CD8-positive, alpha-beta memory T cell (primary cell): ENCODE results near the gene PTPRO. TPM values are rescaled to one million over a fixed set of nuclear protein-coding genes. Genes with fewer than 3 reads are reported as not detected.

ENCODE experiments used
- CTCF ChIA-PET: fragments of 350-600 bp; sonication (Branson Sonifier 250); formaldehyde crosslinking; loops from one replicate; lab custom pipeline; 2021; ENCODE audit warnings: antibody characterized with exemption; lab: Charles Lee
- POLR2A ChIA-PET: fragments of 350-600 bp; sonication (Branson Sonifier 250); formaldehyde crosslinking; loops from one replicate; lab custom pipeline; 2021; ENCODE audit warnings: antibody characterized with exemption; lab: Charles Lee
- DNase-seq, 5 donors: peaks; one replicate each; pipeline versions ENCODE4 v3.0.0 to v3.0.0-alpha.2; 2020 to 2022; ENCODE audit warnings: mixed read lengths in 1 of 5
- H3K27ac ChIP-seq: one replicate; pipeline ENCODE4 v1.7.0; 2013; ENCODE audit warnings: low read depth, mild to moderate bottlenecking, low read length, moderate library complexity
- H3K27me3 ChIP-seq: 2 replicates; pipeline ENCODE4 v1.7.0; 2013; ENCODE audit warnings: low read length, mild to moderate bottlenecking; ENCODE audit not compliant: insufficient read depth, poor library complexity, severe bottlenecking
- H3K36me3 ChIP-seq: 2 replicates; pipeline ENCODE4 v1.7.0; 2013; ENCODE audit warnings: mild to moderate bottlenecking, low read length, moderate library complexity; ENCODE audit not compliant: insufficient read depth
- H3K4me1 ChIP-seq: 2 replicates; pipeline ENCODE4 v1.7.0; 2013; ENCODE audit warnings: mild to moderate bottlenecking, low read length, moderate library complexity; ENCODE audit not compliant: insufficient read depth
- H3K4me3 ChIP-seq: 2 replicates; pipeline ENCODE4 v1.7.0; 2013; ENCODE audit warnings: mild to moderate bottlenecking, low read length
- H3K9me3 ChIP-seq: 2 replicates; pipeline ENCODE4 v1.7.0; 2013; ENCODE audit warnings: mild to moderate bottlenecking, low read length
- H3K27ac Mint-ChIP-seq, 8 donors: one replicate each; pipeline ENCODE4 v1.8.0; 2020 to 2021; ENCODE audit warnings: mixed read lengths in 8 of 8, mild to moderate bottlenecking in 6 of 8, inconsistent platforms in 3 of 8, moderate library complexity in 3 of 8
- H3K27me3 Mint-ChIP-seq, 2 donors: one replicate each; pipeline ENCODE4 v1.8.0; 2020 to 2021; ENCODE audit warnings: mixed read lengths in 2 of 2, mild to moderate bottlenecking in 1 of 2, moderate library complexity in 1 of 2
- H3K36me3 Mint-ChIP-seq, 3 donors: one replicate each; pipeline ENCODE4 v1.8.0; 2020 to 2021; ENCODE audit warnings: mixed read lengths in 3 of 3, inconsistent platforms in 1 of 3, mild to moderate bottlenecking in 1 of 3
- H3K4me1 Mint-ChIP-seq, 3 donors: one replicate each; pipeline ENCODE4 v1.8.0; 2020 to 2021; ENCODE audit warnings: mixed read lengths in 3 of 3, inconsistent platforms in 1 of 3, mild to moderate bottlenecking in 1 of 3
- H3K4me3 Mint-ChIP-seq, 7 donors: one replicate each; pipeline ENCODE4 v1.8.0; 2020 to 2021; ENCODE audit warnings: mixed read lengths in 7 of 7, mild to moderate bottlenecking in 6 of 7, moderate library complexity in 4 of 7, inconsistent platforms in 2 of 7
- H3K9me3 Mint-ChIP-seq, 5 donors: one replicate each; pipeline ENCODE4 v1.8.0; 2020 to 2022; ENCODE audit warnings: mixed read lengths in 5 of 5, mild to moderate bottlenecking in 3 of 5, moderate library complexity in 2 of 5, inconsistent platforms in 1 of 5
- polyA plus RNA-seq: library from polyadenylated mRNA; unstranded; fragments of 300-500 nt; fragmentation: Illumina TruSeq; gene quantifications from one replicate; pipeline ENCODE4 v1.2.3, GENCODE V29; 2021
- total RNA-seq, 2 experiments: library from RNA; stranded (reverse); gene quantifications; one replicate each; pipeline ENCODE4 v1.2.3, GENCODE V29; 2021

PTPRO gene
- total and polyA plus RNA-seq, 3 experiments from 2014 or later: 0.27 to 0.48 (median 0.47) TPM

DNA sequence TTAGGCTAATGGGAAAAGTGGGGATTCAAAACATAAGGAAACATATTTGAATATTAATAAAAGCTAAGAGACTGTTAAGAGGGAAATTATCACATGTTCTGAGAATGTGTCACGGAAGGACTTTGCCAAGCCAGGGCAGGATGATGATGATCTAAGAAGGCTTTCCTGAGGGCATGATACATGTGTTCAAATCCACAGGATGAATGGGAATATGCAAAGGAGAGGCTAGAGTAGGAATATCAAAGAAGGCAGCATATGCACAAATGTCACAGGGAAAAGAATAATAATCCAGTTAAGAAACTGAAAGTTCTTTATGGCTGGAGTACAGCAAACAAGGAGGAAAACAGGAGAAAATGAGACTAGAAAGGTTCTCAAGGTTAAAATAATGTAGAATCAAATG lies 107.0 kb downstream of the PTPRO start:
- H3K9me3 ChIP-seq: no peaks in the 10 kb centered on the region
- H3K36me3 ChIP-seq: no peaks in the 10 kb centered on the region
- ChIA-PET CTCF (no interaction called here), POLR2A (no interaction called here)
- DNase-seq: no peak
- Mint-ChIP-seq H3K4me3 (no peak overlapping the region), H3K27me3 (peaks cover 0 to 10% of the 10 kb centered on the region in 2 donors), H3K4me1 (no peaks in the 10 kb centered on the region), H3K36me3 (no peaks in the 10 kb centered on the region), H3K9me3 (peaks cover 0 to 2% (median 0%) of the 10 kb centered on the region in 5 donors), H3K27ac (no peak overlapping the region)
- H3K4me1 ChIP-seq: no peaks in the 10 kb centered on the region
- no peaks in the 10 kb centered on the region for H3K27me3 ChIP-seq
- no peak overlapping the region for H3K27ac ChIP-seq
- H3K4me3 ChIP-seq: no peak overlapping the region

- Histone ChIP-seq H3K27me3 (no peaks in the 10 kb centered on the region), H3K4me3 (no peak overlapping the region), H3K36me3 (no peaks in the 10 kb centered on the region), H3K9me3 (no peaks in the 10 kb centered on the region), H3K4me1 (no peaks in the 10 kb centered on the region), H3K27ac (no peak overlapping the region)
- POLR2A ChIA-PET: no interaction called here
- peaks cover 2 to 13% (median 10%) of the 10 kb centered on the region in 5 donors for H3K9me3 Mint-ChIP-seq
- H3K27ac Mint-ChIP-seq: peak overlapping the region in 1 of 8 donors; percentile 59
- peaks cover 0 to 1% (median 0%) of the 10 kb centered on the region in 3 donors for H3K36me3 Mint-ChIP-seq
- no peak for DNase-seq
- H3K4me3 Mint-ChIP-seq: no peak overlapping the region
- CTCF ChIA-PET: no interaction called here
- H3K4me1 Mint-ChIP-seq: no peaks in the 10 kb centered on the region
- H3K27me3 Mint-ChIP-seq: peaks cover under 1 to 15% of the 10 kb centered on the region in 2 donors
Observed at GRCh38 chr12:15435597-15435996, 113.3 kb downstream of the PTPRO start.

GRCh38 chr12:15439459-15439858 lies 117.2 kb downstream of the PTPRO start:
- Mint-ChIP-seq H3K4me3 (no peak overlapping the region), H3K36me3 (peaks cover 0 to 1% (median 0%) of the 10 kb centered on the region in 3 donors), H3K27me3 (peaks cover 5 to 12% of the 10 kb centered on the region in 2 donors), H3K27ac (no peak overlapping the region), H3K9me3 (peaks cover 4 to 16% (median 10%) of the 10 kb centered on the region in 5 donors), H3K4me1 (no peaks in the 10 kb centered on the region)
- ChIA-PET CTCF (no interaction called here), POLR2A (no interaction called here)
- no peaks in the 10 kb centered on the region for H3K27me3 ChIP-seq
- DNase-seq: no peak
- no peak overlapping the region for H3K4me3 ChIP-seq
- no peaks in the 10 kb centered on the region for H3K4me1 ChIP-seq
- no peak overlapping the region for H3K27ac ChIP-seq
- H3K36me3 ChIP-seq: no peaks in the 10 kb centered on the region
- H3K9me3 ChIP-seq: no peaks in the 10 kb centered on the region

- no peaks in the 10 kb centered on the region for H3K4me1 ChIP-seq
- H3K4me3 ChIP-seq: no peak overlapping the region
- no peak overlapping the region for H3K27ac ChIP-seq
- no peaks in the 10 kb centered on the region for H3K9me3 ChIP-seq
- peaks cover 0 to 10% (median 4%) of the 10 kb centered on the region in 5 donors for H3K9me3 Mint-ChIP-seq
- DNase-seq: no peak
- ChIA-PET POLR2A (no interaction called here), CTCF (no interaction called here)
- H3K36me3 Mint-ChIP-seq: peaks cover 0 to 1% (median 0%) of the 10 kb centered on the region in 3 donors
- H3K27me3 ChIP-seq: no peaks in the 10 kb centered on the region
- no peaks in the 10 kb centered on the region for H3K36me3 ChIP-seq
- H3K27ac Mint-ChIP-seq: no peak overlapping the region
- no peaks in the 10 kb centered on the region for H3K4me1 Mint-ChIP-seq
- peaks cover 5 to 12% of the 10 kb centered on the region in 2 donors for H3K27me3 Mint-ChIP-seq
- no peak overlapping the region for H3K4me3 Mint-ChIP-seq
Observed at GRCh38 chr12:15443050-15443449, 120.7 kb downstream of the PTPRO start.

DNA sequence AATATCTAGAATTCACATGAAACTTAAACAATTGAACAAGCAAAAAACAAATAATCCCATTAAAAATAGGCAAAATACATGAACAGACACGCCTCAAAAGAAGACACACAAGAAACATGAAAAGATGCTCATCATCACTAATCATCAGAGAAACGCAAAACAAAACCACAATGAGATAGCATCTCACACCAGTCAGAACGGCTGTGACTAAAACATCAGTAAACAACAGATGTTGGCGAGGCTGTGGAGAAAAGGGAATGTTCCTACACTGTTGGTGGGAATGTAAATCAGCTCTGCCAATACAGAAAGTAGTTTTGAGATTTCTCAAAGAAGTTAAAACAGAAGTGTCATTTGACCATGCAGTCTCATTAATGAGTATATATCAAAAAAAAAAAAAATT lies 121.3 kb downstream of the PTPRO start:
- peaks cover 0 to 7% (median 4%) of the 10 kb centered on the region in 5 donors for H3K9me3 Mint-ChIP-seq
- H3K27me3 Mint-ChIP-seq: peaks cover 5 to 12% of the 10 kb centered on the region in 2 donors
- Histone ChIP-seq H3K4me3 (no peak overlapping the region), H3K36me3 (no peaks in the 10 kb centered on the region), H3K4me1 (no peaks in the 10 kb centered on the region), H3K9me3 (no peaks in the 10 kb centered on the region), H3K27ac (no peak overlapping the region), H3K27me3 (no peaks in the 10 kb centered on the region)
- H3K4me3 Mint-ChIP-seq: no peak overlapping the region
- no peak overlapping the region for H3K27ac Mint-ChIP-seq
- H3K4me1 Mint-ChIP-seq: no peaks in the 10 kb centered on the region
- ChIA-PET POLR2A (no interaction called here), CTCF (no interaction called here)
- no peak for DNase-seq
- H3K36me3 Mint-ChIP-seq: peaks cover 0 to 1% (median 0%) of the 10 kb centered on the region in 3 donors

DNA sequence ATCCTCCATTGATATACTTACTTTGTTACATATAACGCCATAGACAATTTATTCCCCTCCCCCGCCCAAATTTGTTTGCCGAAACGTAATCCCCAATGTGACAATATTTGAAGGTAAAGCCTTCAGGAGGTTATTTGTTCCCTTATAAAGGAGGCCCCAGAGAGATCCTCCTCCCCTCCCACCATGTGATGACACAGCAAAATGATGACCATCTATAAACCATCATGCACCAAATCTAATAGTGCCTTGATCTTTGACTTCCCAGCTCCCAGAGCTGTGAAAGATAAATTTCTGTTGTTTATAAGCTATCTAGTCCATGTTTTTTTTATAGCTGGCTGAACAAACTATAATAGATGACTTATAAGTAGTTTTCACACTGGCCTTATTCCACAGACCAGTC lies 122.2 kb downstream of the PTPRO start:
- no peak overlapping the region for H3K27ac Mint-ChIP-seq
- DNase-seq: no peak
- ChIA-PET CTCF (no interaction called here), POLR2A (no interaction called here)
- Histone ChIP-seq H3K36me3 (no peaks in the 10 kb centered on the region), H3K27ac (no peak overlapping the region), H3K27me3 (no peaks in the 10 kb centered on the region), H3K9me3 (no peaks in the 10 kb centered on the region), H3K4me3 (no peak overlapping the region), H3K4me1 (no peaks in the 10 kb centered on the region)
- peaks cover 0 to 2% (median 2%) of the 10 kb centered on the region in 5 donors for H3K9me3 Mint-ChIP-seq
- H3K4me3 Mint-ChIP-seq: no peak overlapping the region
- no peaks in the 10 kb centered on the region for H3K36me3 Mint-ChIP-seq
- no peaks in the 10 kb centered on the region for H3K4me1 Mint-ChIP-seq
- peaks cover 5 to 8% of the 10 kb centered on the region in 2 donors for H3K27me3 Mint-ChIP-seq

- Mint-ChIP-seq H3K4me3 (no peak overlapping the region), H3K27ac (no peak overlapping the region), H3K4me1 (no peaks in the 10 kb centered on the region), H3K36me3 (no peaks in the 10 kb centered on the region), H3K9me3 (no peaks in the 10 kb centered on the region), H3K27me3 (no peaks in the 10 kb centered on the region)
- no peak for DNase-seq
- Histone ChIP-seq H3K27me3 (no peaks in the 10 kb centered on the region), H3K4me1 (no peaks in the 10 kb centered on the region), H3K9me3 (no peaks in the 10 kb centered on the region), H3K4me3 (no peak overlapping the region), H3K36me3 (no peaks in the 10 kb centered on the region), H3K27ac (no peak overlapping the region)
- ChIA-PET CTCF (no interaction called here), POLR2A (no interaction called here)
Observed at GRCh38 chr12:15446807-15447206, 124.5 kb downstream of the PTPRO start.

- Histone ChIP-seq H3K4me3 (no peak overlapping the region), H3K27ac (no peak overlapping the region), H3K27me3 (no peaks in the 10 kb centered on the region), H3K4me1 (no peaks in the 10 kb centered on the region), H3K9me3 (no peaks in the 10 kb centered on the region), H3K36me3 (no peaks in the 10 kb centered on the region)
- POLR2A ChIA-PET: no interaction called here
- H3K4me3 Mint-ChIP-seq: no peak overlapping the region
- H3K36me3 Mint-ChIP-seq: no peaks in the 10 kb centered on the region
- H3K27ac Mint-ChIP-seq: no peak overlapping the region
- no peaks in the 10 kb centered on the region for H3K27me3 Mint-ChIP-seq
- H3K4me1 Mint-ChIP-seq: no peaks in the 10 kb centered on the region
- H3K9me3 Mint-ChIP-seq: peaks cover 6 to 15% (median 9%) of the 10 kb centered on the region in 5 donors
- DNase-seq: no peak
- CTCF ChIA-PET: no interaction called here
Observed at GRCh38 chr12:15453613-15454012, 131.3 kb downstream of the PTPRO start.
